Epithelial cell of proximal tubule (primary cell): ENCODE data around the gene UTP25. TPM values are rescaled to one million over a fixed set of nuclear protein-coding genes. Genes with fewer than 3 reads are reported as not detected.

ENCODE experiments used
- DNase-seq: peaks from one replicate; pipeline ENCODE4 v3.0.0-alpha.2; 2011; ENCODE audit warnings: low read depth
- H3K4me3 ChIP-seq: 2 replicates; pipeline ENCODE4 v1.5.1; 2011; ENCODE audit warnings: low read depth, mild to moderate bottlenecking, low read length
- total RNA-seq: library from RNA; depleted of rRNA; stranded (reverse); fragments of >200 nt; gene quantifications from 2 replicates; pipeline ENCODE4 v1.2.3, GENCODE V29; 2015
- TF ChIP-seq, protein P1 (sequence below): conservative IDR thresholded peaks from 2 replicates; pipeline ENCODE4 v1.5.1; 2012; ENCODE audit warnings: low read depth, mild to moderate bottlenecking, low read length

Gene UTP25
- total RNA-seq, 1 donor from 2014 or later: 7.5 TPM

DNA sequence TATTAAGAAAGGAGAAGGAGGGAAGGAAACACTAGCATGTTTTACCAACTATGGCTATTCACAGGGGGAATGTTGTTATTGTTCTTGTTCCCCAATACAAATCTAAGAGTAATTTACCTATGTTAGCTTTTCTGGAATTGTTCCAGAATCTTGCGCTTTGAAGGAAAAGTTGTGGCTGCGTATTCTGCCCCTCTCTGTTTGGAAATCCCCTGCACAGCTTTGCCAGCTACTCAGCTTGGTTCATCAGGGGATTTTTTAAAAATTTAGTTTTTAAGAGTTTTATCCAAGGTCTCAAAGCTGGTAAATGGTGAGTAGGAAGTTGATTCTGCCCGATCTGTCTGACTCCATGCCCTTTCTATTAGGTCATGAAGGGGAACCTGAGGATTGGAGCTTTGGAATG, 12.3 kb upstream of the UTP25 start:
- TF ChIP-seq, protein P1, sequence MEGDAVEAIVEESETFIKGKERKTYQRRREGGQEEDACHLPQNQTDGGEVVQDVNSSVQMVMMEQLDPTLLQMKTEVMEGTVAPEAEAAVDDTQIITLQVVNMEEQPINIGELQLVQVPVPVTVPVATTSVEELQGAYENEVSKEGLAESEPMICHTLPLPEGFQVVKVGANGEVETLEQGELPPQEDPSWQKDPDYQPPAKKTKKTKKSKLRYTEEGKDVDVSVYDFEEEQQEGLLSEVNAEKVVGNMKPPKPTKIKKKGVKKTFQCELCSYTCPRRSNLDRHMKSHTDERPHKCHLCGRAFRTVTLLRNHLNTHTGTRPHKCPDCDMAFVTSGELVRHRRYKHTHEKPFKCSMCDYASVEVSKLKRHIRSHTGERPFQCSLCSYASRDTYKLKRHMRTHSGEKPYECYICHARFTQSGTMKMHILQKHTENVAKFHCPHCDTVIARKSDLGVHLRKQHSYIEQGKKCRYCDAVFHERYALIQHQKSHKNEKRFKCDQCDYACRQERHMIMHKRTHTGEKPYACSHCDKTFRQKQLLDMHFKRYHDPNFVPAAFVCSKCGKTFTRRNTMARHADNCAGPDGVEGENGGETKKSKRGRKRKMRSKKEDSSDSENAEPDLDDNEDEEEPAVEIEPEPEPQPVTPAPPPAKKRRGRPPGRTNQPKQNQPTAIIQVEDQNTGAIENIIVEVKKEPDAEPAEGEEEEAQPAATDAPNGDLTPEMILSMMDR: no peak
- no peak for DNase-seq
- H3K4me3 ChIP-seq: no peak overlapping the region

DNA sequence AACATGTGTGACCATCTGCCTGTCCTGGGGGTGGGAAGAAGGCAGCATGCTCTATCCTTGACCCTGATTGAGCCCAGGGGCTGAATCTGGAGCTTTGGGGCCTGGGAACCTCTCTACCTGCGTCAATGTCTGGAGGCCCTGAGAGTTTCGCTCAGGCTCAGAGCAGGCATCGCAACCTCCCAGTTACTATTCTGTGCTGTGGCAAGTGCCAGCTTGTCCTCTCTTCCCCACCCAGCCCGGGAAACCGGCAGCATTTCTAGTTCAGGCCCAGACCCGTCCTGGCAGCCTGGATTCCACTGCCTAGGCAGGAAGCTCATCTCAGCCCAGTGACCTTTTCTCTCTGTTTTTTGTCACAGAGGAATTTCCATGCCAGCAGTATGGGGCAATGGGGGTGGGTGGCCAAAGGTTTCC, 11.8 kb upstream of the UTP25 start:
- DNase-seq: no peak
- H3K4me3 ChIP-seq: no peak overlapping the region
- TF ChIP-seq, protein P1: no peak

DNA sequence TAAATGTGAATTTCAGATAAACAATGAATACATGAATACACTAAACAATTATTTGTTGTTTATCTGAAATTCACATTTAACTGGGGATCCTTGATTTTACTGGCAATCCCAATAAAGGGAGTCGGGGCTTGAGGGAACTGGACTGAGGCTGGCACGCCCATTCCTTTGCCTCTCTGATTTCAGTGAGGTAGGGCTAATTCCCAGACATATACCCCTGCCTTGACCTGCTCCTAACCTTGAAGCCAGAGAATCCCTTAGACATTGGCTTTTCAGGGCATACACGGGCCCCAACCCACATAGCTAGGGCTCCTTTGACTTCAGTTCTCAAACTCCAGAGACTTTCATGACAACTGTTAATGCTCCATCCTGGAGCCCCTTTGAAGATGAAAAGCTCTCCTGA, 10.8 kb upstream of the UTP25 start:
- no peak for DNase-seq
- H3K4me3 ChIP-seq: no peak overlapping the region
- TF ChIP-seq, protein P1: no peak

DNA sequence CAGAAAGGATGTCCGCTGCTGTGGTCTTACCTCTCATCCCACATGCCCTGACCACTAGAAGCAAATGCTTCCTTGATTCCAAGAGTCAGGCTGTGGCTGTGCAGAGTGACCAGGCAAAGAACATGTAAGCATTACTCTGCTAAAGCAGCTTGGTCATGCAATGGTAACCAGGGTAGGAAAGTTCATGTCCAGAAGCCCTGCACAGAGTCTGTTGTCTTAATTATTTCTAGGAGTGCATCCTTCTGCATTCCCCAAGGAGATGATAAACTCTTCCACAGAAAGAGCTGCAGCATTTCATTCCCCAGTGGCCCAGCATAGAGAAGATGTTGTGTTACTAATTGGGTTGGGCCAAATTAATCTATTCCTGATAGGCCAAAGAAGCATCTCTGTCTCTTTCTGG, 10.1 kb upstream of the UTP25 start:
- TF ChIP-seq, protein P1: no peak
- DNase-seq: no peak
- no peak overlapping the region for H3K4me3 ChIP-seq

DNA sequence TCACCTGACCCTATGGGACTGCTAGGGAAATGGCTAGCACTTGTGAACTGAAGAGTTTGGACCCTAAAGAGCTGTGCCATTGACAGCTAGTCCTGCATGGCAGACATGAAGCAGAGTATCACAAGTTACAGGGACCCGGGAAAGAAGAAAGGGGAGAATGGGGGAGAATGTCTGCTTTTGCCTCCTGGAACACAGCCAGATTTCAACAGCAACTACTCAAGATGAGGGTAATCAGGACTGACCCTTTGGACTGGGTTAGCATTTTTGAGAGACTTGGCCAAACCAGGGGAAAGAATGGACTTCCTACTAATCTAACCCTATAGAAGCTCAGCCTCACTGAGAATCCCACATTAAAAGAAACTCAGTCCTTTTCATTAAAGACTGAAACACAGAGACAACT, 8.7 kb upstream of the UTP25 start:
- DNase-seq: no peak
- H3K4me3 ChIP-seq: no peak overlapping the region
- TF ChIP-seq, protein P1: no peak

- DNase-seq: no peak
- no peak overlapping the region for H3K4me3 ChIP-seq
- TF ChIP-seq, protein P1: no peak
Measured at GRCh38 chr1:209820986-209821385, 6.8 kb upstream of the UTP25 start.

- H3K4me3 ChIP-seq: peak overlapping the region; percentile 1
- TF ChIP-seq, protein P1: no peak
- DNase-seq: no peak
Measured at GRCh38 chr1:209822706-209823105, 5.1 kb upstream of the UTP25 start.
